WTC11 (cell line): Measurements from ENCODE around the gene LGI4.
"Not testable (repeated sequence)": the region's sequence is repeated elsewhere in the genome, so short reads cannot be mapped to it uniquely, and the experiment has no call there.

Experiments
- CREB1 ChIP-seq: sonication (generic); formaldehyde crosslinking; IDR thresholded peaks from 2 replicates; pipeline ENCODE4 v1.8.0; 2023; ENCODE audit warnings: mild to moderate bottlenecking, missing genetic modification reagents
- E2F4 ChIP-seq: sonication (generic); formaldehyde crosslinking; IDR thresholded peaks from 2 replicates; pipeline ENCODE4 v1.8.1; 2022; ENCODE audit warnings: low read depth, mild to moderate bottlenecking, moderate library complexity, missing genetic modification reagents, borderline replicate concordance
- ESRRA ChIP-seq: sonication (generic); formaldehyde crosslinking; IDR thresholded peaks from 2 replicates; pipeline ENCODE4 v1.8.1; 2022; ENCODE audit warnings: mild to moderate bottlenecking, missing genetic modification reagents, borderline replicate concordance
- FOXK1 ChIP-seq: sonication (generic); formaldehyde crosslinking; IDR thresholded peaks from 2 replicates; pipeline ENCODE4 v1.8.0; 2022; ENCODE audit warnings: mild to moderate bottlenecking, moderate library complexity, missing genetic modification reagents
- MAX ChIP-seq: sonication (generic); formaldehyde crosslinking; IDR thresholded peaks from 2 replicates; pipeline ENCODE4 v1.8.0; 2022; ENCODE audit warnings: mild to moderate bottlenecking, missing genetic modification reagents
- NR3C1 ChIP-seq: sonication (generic); formaldehyde crosslinking; conservative IDR thresholded peaks from 2 replicates; pipeline ENCODE4 v1.8.1; 2023; ENCODE audit warnings: low read depth, mild to moderate bottlenecking, missing genetic modification reagents
- SMAD3 ChIP-seq: sonication (generic); formaldehyde crosslinking; IDR thresholded peaks from 2 replicates; pipeline ENCODE4 v1.8.0; 2022; ENCODE audit warnings: missing genetic modification reagents, mild to moderate bottlenecking, borderline replicate concordance
- SP1 ChIP-seq: sonication (generic); formaldehyde crosslinking; conservative IDR thresholded peaks from 2 replicates; pipeline ENCODE4 v1.8.1; 2022; ENCODE audit warnings: missing genetic modification reagents
- ZNF232 ChIP-seq: sonication (generic); formaldehyde crosslinking; IDR thresholded peaks from 2 replicates; pipeline ENCODE4 v1.8.0; 2022; ENCODE audit warnings: mild to moderate bottlenecking, missing genetic modification reagents
- ZNF671 ChIP-seq: fragments of 250-450 bp; sonication (Bioruptor Pico); IDR thresholded peaks from 2 replicates; pipeline ENCODE4 v1.8.0; 2021; ENCODE audit warnings: mild to moderate bottlenecking
- TF ChIP-seq, protein P1 (sequence below): fragments of 200-600 bp; IDR thresholded peaks from 2 replicates; pipeline ENCODE4 v1.8.0; 2022; ENCODE audit warnings: antibody characterized with exemption
- TF ChIP-seq, protein P2 (sequence below): sonication (generic); formaldehyde crosslinking; conservative IDR thresholded peaks from 2 replicates; pipeline ENCODE4 v1.8.1; 2023; ENCODE audit warnings: mild to moderate bottlenecking, low read depth, missing genetic modification reagents, moderate library complexity
- TF ChIP-seq, protein P3 (sequence below): sonication (generic); formaldehyde crosslinking; conservative IDR thresholded peaks from 2 replicates; pipeline ENCODE4 v1.8.1; 2022; ENCODE audit warnings: mild to moderate bottlenecking, missing genetic modification reagents

DNA sequence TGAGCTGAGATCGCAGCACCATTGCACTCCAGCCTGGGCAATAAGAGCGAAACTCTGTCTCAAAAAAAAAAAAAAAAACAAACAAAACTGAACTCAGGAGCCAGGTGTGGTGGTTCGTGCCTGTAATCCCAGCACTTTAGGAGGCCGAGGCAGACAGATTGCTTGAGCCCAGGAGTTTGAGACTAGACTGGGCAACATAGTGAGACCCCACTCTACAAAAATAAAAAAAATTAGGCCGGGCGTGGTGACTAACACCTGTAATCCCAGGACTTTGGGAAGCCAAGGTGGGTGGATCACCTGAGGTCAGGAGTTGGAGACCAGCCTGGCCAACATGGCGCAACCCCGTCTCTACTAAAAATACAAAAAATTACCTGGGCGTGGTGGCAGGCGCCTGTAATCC, 32.9 kb downstream of the LGI4 start:
- TF ChIP-seq, protein P1, sequence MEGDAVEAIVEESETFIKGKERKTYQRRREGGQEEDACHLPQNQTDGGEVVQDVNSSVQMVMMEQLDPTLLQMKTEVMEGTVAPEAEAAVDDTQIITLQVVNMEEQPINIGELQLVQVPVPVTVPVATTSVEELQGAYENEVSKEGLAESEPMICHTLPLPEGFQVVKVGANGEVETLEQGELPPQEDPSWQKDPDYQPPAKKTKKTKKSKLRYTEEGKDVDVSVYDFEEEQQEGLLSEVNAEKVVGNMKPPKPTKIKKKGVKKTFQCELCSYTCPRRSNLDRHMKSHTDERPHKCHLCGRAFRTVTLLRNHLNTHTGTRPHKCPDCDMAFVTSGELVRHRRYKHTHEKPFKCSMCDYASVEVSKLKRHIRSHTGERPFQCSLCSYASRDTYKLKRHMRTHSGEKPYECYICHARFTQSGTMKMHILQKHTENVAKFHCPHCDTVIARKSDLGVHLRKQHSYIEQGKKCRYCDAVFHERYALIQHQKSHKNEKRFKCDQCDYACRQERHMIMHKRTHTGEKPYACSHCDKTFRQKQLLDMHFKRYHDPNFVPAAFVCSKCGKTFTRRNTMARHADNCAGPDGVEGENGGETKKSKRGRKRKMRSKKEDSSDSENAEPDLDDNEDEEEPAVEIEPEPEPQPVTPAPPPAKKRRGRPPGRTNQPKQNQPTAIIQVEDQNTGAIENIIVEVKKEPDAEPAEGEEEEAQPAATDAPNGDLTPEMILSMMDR = not testable (repeated sequence)
- not testable (repeated sequence) for TF ChIP-seq ZNF232; ZNF671 (CRISPR knock-in tag); SMAD3 (CRISPR knock-in tag); FOXK1; MAX; E2F4; SP1; CREB1 (CRISPR knock-in tag); NR3C1 (CRISPR knock-in tag); ESRRA (CRISPR knock-in tag)
- TF ChIP-seq, protein P2, sequence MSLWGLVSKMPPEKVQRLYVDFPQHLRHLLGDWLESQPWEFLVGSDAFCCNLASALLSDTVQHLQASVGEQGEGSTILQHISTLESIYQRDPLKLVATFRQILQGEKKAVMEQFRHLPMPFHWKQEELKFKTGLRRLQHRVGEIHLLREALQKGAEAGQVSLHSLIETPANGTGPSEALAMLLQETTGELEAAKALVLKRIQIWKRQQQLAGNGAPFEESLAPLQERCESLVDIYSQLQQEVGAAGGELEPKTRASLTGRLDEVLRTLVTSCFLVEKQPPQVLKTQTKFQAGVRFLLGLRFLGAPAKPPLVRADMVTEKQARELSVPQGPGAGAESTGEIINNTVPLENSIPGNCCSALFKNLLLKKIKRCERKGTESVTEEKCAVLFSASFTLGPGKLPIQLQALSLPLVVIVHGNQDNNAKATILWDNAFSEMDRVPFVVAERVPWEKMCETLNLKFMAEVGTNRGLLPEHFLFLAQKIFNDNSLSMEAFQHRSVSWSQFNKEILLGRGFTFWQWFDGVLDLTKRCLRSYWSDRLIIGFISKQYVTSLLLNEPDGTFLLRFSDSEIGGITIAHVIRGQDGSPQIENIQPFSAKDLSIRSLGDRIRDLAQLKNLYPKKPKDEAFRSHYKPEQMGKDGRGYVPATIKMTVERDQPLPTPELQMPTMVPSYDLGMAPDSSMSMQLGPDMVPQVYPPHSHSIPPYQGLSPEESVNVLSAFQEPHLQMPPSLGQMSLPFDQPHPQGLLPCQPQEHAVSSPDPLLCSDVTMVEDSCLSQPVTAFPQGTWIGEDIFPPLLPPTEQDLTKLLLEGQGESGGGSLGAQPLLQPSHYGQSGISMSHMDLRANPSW = not testable (repeated sequence)
- TF ChIP-seq, protein P3, sequence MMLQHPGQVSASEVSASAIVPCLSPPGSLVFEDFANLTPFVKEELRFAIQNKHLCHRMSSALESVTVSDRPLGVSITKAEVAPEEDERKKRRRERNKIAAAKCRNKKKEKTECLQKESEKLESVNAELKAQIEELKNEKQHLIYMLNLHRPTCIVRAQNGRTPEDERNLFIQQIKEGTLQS = not testable (repeated sequence)
